GM12878 (cell line): ENCODE results near the gene BZW1. TPM values are rescaled to one million over a fixed set of nuclear protein-coding genes. Genes with fewer than 3 reads are reported as not detected.

Experiments used
- CREM ChIP-seq: IDR thresholded peaks from 2 replicates; pipeline ENCODE4 v1.6.1; 2014; ENCODE audit warnings: antibody characterized with exemption, low read depth
- EZH2 ChIP-seq: IDR thresholded peaks from 2 replicates; pipeline ENCODE4 v1.6.1; 2012; ENCODE audit warnings: low read depth, mild to moderate bottlenecking, control low read depth, inconsistent platforms, low read length, borderline replicate concordance; ENCODE audit not compliant: control insufficient read depth
- FOS ChIP-seq: IDR thresholded peaks from 3 replicates; pipeline ENCODE4 v1.6.1; 2011; ENCODE audit warnings: borderline replicate concordance; ENCODE audit not compliant: insufficient read length; ENCODE audit errors: extremely low read depth
- GABPA ChIP-seq: IDR thresholded peaks from 2 replicates; pipeline ENCODE4 v1.6.1; 2014; ENCODE audit warnings: antibody characterized with exemption, low read depth, mild to moderate bottlenecking, inconsistent platforms
- GATAD2B ChIP-seq: fragments of 450-650 bp; conservative IDR thresholded peaks from 2 replicates; pipeline ENCODE4 v1.6.1; 2017; ENCODE audit warnings: low read depth, mild to moderate bottlenecking, moderate library complexity
- HCFC1 ChIP-seq: fragments of 150-350 bp; IDR thresholded peaks from 2 replicates; pipeline ENCODE4 v1.6.1; 2014; ENCODE audit warnings: low read length
- IKZF1 ChIP-seq: fragments of 450-650 bp; conservative IDR thresholded peaks from 2 replicates; pipeline ENCODE4 v1.6.1; 2017; ENCODE audit warnings: antibody characterized with exemption, mild to moderate bottlenecking
- MTA3 ChIP-seq: IDR thresholded peaks from 2 replicates; pipeline ENCODE4 v1.6.1; 2012; ENCODE audit warnings: low read length, inconsistent platforms, borderline replicate concordance
- MXI1 ChIP-seq: fragments of 150-350 bp; IDR thresholded peaks from 2 replicates; pipeline ENCODE4 v1.6.1; 2011; ENCODE audit warnings: low read depth, mild to moderate bottlenecking, inconsistent platforms, low read length, improper control_type of control experiment
- MYB ChIP-seq: fragments of 150-350 bp; IDR thresholded peaks from 2 replicates; pipeline ENCODE4 v1.6.1; 2014; ENCODE audit warnings: mild to moderate bottlenecking, low read depth, low read length, borderline replicate concordance
- NFXL1 ChIP-seq: fragments of 450-650 bp; IDR thresholded peaks from 2 replicates; pipeline ENCODE4 v1.6.1; 2017; ENCODE audit warnings: antibody characterized with exemption, mild to moderate bottlenecking, borderline replicate concordance
- NFYB ChIP-seq: IDR thresholded peaks from 2 replicates; pipeline ENCODE4 v1.6.1; 2011; ENCODE audit warnings: low read depth, mild to moderate bottlenecking, low read length, improper control_type of control experiment, moderate library complexity; ENCODE audit not compliant: insufficient read depth
- PAX5 ChIP-seq: IDR thresholded peaks from 2 replicates; pipeline ENCODE4 v1.6.1; 2011; ENCODE audit warnings: low read depth, low read length, borderline replicate concordance
- PML ChIP-seq: IDR thresholded peaks from 2 replicates; pipeline ENCODE4 v1.6.1; 2012; ENCODE audit warnings: low read length, inconsistent platforms
- POLR2A ChIP-seq: IDR thresholded peaks from 2 replicates; pipeline ENCODE4 v1.6.1; 2011; ENCODE audit warnings: low read depth, mild to moderate bottlenecking, low read length
- SMAD5 ChIP-seq: IDR thresholded peaks from 2 replicates; pipeline ENCODE4 v1.6.1; 2016; ENCODE audit warnings: antibody characterized with exemption, low read depth
- SMC3 ChIP-seq: IDR thresholded peaks from 2 replicates; pipeline ENCODE4 v1.6.1; 2011; ENCODE audit warnings: low read length, improper control_type of control experiment, borderline replicate concordance
- SREBF1 ChIP-seq: IDR thresholded peaks from 2 replicates; pipeline ENCODE4 v1.6.1; 2012; ENCODE audit warnings: mild to moderate bottlenecking, low read length
- SRF ChIP-seq, 2 experiments: IDR thresholded peaks; 2 replicates each; pipeline ENCODE4 v1.6.1; 2011; ENCODE audit warnings: low read depth in 2 of 2, low read length in 2 of 2, mild to moderate bottlenecking in 1 of 2, moderate library complexity in 1 of 2
- SUZ12 ChIP-seq: fragments of 200-600 bp; sonication (generic); IDR thresholded peaks from one replicate; pipeline ENCODE4 v1.6.1; 2018; ENCODE audit warnings: antibody characterized with exemption, mild to moderate bottlenecking; ENCODE audit not compliant: unreplicated experiment
- polyA plus RNA-seq, 11 experiments: library from polyadenylated mRNA; depleted of rRNA in 4 of 11; unstranded in 6 of 11; stranded (reverse) in 5 of 11; fragments of >200 nt; fragmentation: Nextera tagmentation in 4 of 11; fragmentation: Illumina TruSeq in 1 of 11; extraction: Ambion mirVana in 4 of 11; extraction: Trizol in 1 of 11; gene quantifications; 1 replicate in 1 of 11; 2 replicates in 10 of 11; pipeline versions ENCODE4 v1.2.1 to v1.2.3, GENCODE V29; 2011 to 2016; ENCODE audit warnings: inconsistent platforms in 2 of 11, missing spikeins in 2 of 11, low read depth in 1 of 11
- total RNA-seq, 4 experiments: library from RNA; depleted of rRNA in 3 of 4; stranded (reverse); fragments of >200 nt in 3 of 4; fragmentation: Illumina TruSeq in 1 of 4; extraction: Trizol in 1 of 4; gene quantifications; 2 replicates each; pipeline versions ENCODE4 v1.2.1 to v1.2.3, GENCODE V29; 2013 to 2021
- TF ChIP-seq, protein P1 (sequence below): IDR thresholded peaks from 2 replicates; pipeline ENCODE4 v1.6.1; 2011; ENCODE audit warnings: borderline replicate concordance, low read depth, mild to moderate bottlenecking, moderate library complexity, mixed read lengths, low read length; ENCODE audit not compliant: insufficient read depth; ENCODE audit errors: extremely low read length
- TF ChIP-seq, protein P2 (sequence below): fragments of 450-650 bp; formaldehyde crosslinking; IDR thresholded peaks from 2 replicates; pipeline ENCODE4 v1.4.0; 2020; ENCODE audit warnings: mild to moderate bottlenecking, moderate library complexity
- TF ChIP-seq, protein P3 (sequence below): fragments of 450-650 bp; IDR thresholded peaks from 2 replicates; pipeline ENCODE4 v1.6.1; 2018; ENCODE audit warnings: mild to moderate bottlenecking, low read depth, moderate library complexity; ENCODE audit not compliant: partially characterized antibody

The BZW1 gene
- total and polyA plus RNA-seq, 10 of the 15 experiments (the other 5 are each of a cell fraction or from before 2014, with no cell fraction given): 186 to 349 (median 269) TPM

DNA sequence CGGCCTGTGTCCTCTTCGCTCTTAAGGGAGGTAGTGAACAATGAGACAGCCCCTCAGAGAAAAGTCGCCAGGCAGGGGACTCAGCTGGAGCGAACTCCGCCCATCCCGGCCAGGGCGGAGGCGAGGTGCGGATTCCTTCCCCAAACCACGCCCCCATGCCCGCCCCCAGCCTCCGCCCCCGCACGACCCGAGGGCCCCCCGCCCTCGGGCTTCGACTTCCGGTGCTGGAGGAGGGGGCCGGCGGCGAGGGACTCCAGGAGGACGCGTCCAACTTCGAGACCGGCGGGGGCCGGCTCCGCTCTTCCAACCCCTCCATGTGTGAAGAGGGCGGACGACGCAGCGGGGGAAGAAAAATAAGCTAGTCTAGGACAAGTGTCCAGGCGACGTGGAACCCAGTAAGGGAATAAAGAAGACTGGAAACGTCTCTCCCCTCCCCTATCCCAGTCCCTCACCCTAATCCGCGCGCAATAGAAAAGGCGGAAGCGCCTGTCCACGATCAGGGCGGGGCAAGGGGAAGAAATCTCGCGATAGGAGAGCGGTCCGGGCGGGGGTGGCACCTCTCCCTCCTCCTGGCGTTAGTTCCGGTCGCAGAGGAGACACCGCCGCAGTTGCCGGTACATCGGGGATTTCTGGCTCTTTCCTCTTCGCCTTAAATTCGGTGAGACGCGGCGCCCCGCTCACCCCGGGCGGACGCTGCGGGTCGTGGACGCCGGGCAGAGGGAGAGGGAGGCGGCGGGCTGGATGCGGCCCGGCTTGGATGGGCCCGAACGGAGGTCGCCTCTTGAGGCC, at the start of gene BZW1 (continued):
- peak; percentile 88; the same call in 1 of the 2 replicates for TF ChIP-seq GATAD2B
- TF ChIP-seq SMC3: no peak
- peak; percentile 42 for TF ChIP-seq HCFC1
- peak; percentile 90 for TF ChIP-seq POLR2A
- TF ChIP-seq MXI1: no peak; the same call in 1 of the 2 replicates
- TF ChIP-seq MTA3: no peak
- 0 out of 4 replicates have a peak, but pooled peaks of 1 of the 2 experiments have one; percentile 1 for TF ChIP-seq SRF (IDR thresholded peaks at IDR 0.05; ENCODE audit: low read depth in 2 of 2, low read length in 2 of 2)
- TF ChIP-seq IKZF1: peak; percentile 44; the same call in 1 of the 2 replicates
- TF ChIP-seq EZH2: no peak
- TF ChIP-seq PML: peak; percentile 97
- TF ChIP-seq SUZ12: no peak
- no peak for TF ChIP-seq NFYB
- no peak for TF ChIP-seq MYB
- no peak for TF ChIP-seq NFXL1
- TF ChIP-seq GABPA: peak; percentile 68
- peak; percentile 44 for TF ChIP-seq CREM
- TF ChIP-seq, protein P1, sequence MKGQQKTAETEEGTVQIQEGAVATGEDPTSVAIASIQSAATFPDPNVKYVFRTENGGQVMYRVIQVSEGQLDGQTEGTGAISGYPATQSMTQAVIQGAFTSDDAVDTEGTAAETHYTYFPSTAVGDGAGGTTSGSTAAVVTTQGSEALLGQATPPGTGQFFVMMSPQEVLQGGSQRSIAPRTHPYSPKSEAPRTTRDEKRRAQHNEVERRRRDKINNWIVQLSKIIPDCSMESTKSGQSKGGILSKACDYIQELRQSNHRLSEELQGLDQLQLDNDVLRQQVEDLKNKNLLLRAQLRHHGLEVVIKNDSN: no peak
- TF ChIP-seq SMAD5: peak; percentile 88; the same call in 1 of the 2 replicates
- peak; percentile 97 for TF ChIP-seq SREBF1
- TF ChIP-seq, protein P2, sequence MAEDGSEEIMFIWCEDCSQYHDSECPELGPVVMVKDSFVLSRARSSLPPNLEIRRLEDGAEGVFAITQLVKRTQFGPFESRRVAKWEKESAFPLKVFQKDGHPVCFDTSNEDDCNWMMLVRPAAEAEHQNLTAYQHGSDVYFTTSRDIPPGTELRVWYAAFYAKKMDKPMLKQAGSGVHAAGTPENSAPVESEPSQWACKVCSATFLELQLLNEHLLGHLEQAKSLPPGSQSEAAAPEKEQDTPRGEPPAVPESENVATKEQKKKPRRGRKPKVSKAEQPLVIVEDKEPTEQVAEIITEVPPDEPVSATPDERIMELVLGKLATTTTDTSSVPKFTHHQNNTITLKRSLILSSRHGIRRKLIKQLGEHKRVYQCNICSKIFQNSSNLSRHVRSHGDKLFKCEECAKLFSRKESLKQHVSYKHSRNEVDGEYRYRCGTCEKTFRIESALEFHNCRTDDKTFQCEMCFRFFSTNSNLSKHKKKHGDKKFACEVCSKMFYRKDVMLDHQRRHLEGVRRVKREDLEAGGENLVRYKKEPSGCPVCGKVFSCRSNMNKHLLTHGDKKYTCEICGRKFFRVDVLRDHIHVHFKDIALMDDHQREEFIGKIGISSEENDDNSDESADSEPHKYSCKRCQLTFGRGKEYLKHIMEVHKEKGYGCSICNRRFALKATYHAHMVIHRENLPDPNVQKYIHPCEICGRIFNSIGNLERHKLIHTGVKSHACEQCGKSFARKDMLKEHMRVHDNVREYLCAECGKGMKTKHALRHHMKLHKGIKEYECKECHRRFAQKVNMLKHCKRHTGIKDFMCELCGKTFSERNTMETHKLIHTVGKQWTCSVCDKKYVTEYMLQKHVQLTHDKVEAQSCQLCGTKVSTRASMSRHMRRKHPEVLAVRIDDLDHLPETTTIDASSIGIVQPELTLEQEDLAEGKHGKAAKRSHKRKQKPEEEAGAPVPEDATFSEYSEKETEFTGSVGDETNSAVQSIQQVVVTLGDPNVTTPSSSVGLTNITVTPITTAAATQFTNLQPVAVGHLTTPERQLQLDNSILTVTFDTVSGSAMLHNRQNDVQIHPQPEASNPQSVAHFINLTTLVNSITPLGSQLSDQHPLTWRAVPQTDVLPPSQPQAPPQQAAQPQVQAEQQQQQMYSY (CRISPR knock-in tag): no peak
- TF ChIP-seq, protein P3, sequence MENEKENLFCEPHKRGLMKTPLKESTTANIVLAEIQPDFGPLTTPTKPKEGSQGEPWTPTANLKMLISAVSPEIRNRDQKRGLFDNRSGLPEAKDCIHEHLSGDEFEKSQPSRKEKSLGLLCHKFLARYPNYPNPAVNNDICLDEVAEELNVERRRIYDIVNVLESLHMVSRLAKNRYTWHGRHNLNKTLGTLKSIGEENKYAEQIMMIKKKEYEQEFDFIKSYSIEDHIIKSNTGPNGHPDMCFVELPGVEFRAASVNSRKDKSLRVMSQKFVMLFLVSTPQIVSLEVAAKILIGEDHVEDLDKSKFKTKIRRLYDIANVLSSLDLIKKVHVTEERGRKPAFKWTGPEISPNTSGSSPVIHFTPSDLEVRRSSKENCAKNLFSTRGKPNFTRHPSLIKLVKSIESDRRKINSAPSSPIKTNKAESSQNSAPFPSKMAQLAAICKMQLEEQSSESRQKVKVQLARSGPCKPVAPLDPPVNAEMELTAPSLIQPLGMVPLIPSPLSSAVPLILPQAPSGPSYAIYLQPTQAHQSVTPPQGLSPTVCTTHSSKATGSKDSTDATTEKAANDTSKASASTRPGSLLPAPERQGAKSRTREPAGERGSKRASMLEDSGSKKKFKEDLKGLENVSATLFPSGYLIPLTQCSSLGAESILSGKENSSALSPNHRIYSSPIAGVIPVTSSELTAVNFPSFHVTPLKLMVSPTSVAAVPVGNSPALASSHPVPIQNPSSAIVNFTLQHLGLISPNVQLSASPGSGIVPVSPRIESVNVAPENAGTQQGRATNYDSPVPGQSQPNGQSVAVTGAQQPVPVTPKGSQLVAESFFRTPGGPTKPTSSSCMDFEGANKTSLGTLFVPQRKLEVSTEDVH: peak; percentile 76
- no peak for TF ChIP-seq PAX5
- no peak for TF ChIP-seq FOS
